DND-41 (cell line): ENCODE data around the gene FGR.

Source experiments
- CTCF ChIP-seq: IDR thresholded peaks from 2 replicates; pipeline ENCODE4 v1.5.1; 2012; ENCODE audit warnings: borderline replicate concordance, low read length, moderate library complexity, mild to moderate bottlenecking; ENCODE audit not compliant: poor library complexity, severe bottlenecking; ENCODE audit errors: extremely low read depth
- EZH2 ChIP-seq: IDR thresholded peaks from 3 replicates; pipeline ENCODE4 v1.6.1; 2012; ENCODE audit warnings: borderline replicate concordance, low read depth, mild to moderate bottlenecking, moderate library complexity, low read length, inconsistent platforms; ENCODE audit not compliant: severe bottlenecking

GRCh38 chr1:27603681-27604578, 31.1 kb downstream of the FGR start, which contains the start of gene AHDC1:
- no peak for TF ChIP-seq CTCF
- no peak for TF ChIP-seq EZH2
